ENCODE data around the gene PIK3R5. TPM values are rescaled to one million over a fixed set of nuclear protein-coding genes. Genes with fewer than 3 reads are reported as not detected.

PIK3R5 gene
- polyA plus RNA-seq, 2 of the 4 experiments (the other 2 are of a cell fraction) = 0.01 TPM; not detected in 1

GRCh38 chr17:8846768-8847211 is 118.7 kb downstream of the PIK3R5 start:
- Histone ChIP-seq H3K27ac (no peak overlapping the region), H3K9me3 (no peaks in the 10 kb centered on the region; the same call in 2 of the 3 replicates), H3K4me1 (no peaks in the 10 kb centered on the region), H3K4me2 (no peak overlapping the region), H3K4me3 (no peak overlapping the region)
- CTCF ChIA-PET = interaction anchor here (0.9 to 1.4 kb wide), 2 partner anchors 15 to 20 kb away, joined by 3 to 5 read pairs; no protein-coding TSS in a partner anchor
- no peak for TF ChIP-seq PHF8 (IDR thresholded peaks at IDR 0.05; ENCODE audit: borderline replicate concordance, low read depth)
- peak; percentile 68 for TF ChIP-seq USF2 (IDR thresholded peaks at IDR 0.05)
- no peak for TF ChIP-seq HOXB13 (CRISPR knock-in tag; IDR thresholded peaks at IDR 0.05; ENCODE audit: low read depth)
- TF ChIP-seq, protein P1, sequence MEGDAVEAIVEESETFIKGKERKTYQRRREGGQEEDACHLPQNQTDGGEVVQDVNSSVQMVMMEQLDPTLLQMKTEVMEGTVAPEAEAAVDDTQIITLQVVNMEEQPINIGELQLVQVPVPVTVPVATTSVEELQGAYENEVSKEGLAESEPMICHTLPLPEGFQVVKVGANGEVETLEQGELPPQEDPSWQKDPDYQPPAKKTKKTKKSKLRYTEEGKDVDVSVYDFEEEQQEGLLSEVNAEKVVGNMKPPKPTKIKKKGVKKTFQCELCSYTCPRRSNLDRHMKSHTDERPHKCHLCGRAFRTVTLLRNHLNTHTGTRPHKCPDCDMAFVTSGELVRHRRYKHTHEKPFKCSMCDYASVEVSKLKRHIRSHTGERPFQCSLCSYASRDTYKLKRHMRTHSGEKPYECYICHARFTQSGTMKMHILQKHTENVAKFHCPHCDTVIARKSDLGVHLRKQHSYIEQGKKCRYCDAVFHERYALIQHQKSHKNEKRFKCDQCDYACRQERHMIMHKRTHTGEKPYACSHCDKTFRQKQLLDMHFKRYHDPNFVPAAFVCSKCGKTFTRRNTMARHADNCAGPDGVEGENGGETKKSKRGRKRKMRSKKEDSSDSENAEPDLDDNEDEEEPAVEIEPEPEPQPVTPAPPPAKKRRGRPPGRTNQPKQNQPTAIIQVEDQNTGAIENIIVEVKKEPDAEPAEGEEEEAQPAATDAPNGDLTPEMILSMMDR (IDR thresholded peaks at IDR 0.05) = no peak
- FAIRE-seq = no peak
- POLR2A ChIA-PET = no interaction called here
- peak in 1 of 2 experiments; percentile 64 for DNase-seq (ENCODE audit: low read depth in 1 of 2, low spot score in 1 of 2)
- peak; percentile 76 to 95; a peak in 5 of 6 replicates for ATAC-seq

- ChIA-PET POLR2A (no interaction called here), CTCF (interaction anchor here (0.9 to 4.7 kb wide), 4 partner anchors 10 to 154 kb away, joined by 3 to 30 read pairs (median 7); no protein-coding TSS in a partner anchor)
- peaks cover 3% of the 10 kb centered on the region; the same call in 1 of the 3 replicates for H3K9me3 ChIP-seq
- no peak for DNase-seq (ENCODE audit: low read depth in 1 of 2, low spot score in 1 of 2)
- H3K4me2 ChIP-seq = no peak overlapping the region
- no peak overlapping the region for H3K27ac ChIP-seq
- WGBS (ENCODE audit: missing lambda C conversion rate) = 25% methylated on average over 9 of the region's 9 CpGs
- peak; percentile 54 for FAIRE-seq
- H3K4me3 ChIP-seq = no peak overlapping the region
- TF ChIP-seq ZSCAN20 (CRISPR knock-in tag; IDR thresholded peaks at IDR 0.05) = no peak
- no peak for ATAC-seq
- no peaks in the 10 kb centered on the region for H3K4me1 ChIP-seq
Measured at GRCh38 chr17:8844229-8845218, 121.0 kb downstream of the PIK3R5 start.

DNA sequence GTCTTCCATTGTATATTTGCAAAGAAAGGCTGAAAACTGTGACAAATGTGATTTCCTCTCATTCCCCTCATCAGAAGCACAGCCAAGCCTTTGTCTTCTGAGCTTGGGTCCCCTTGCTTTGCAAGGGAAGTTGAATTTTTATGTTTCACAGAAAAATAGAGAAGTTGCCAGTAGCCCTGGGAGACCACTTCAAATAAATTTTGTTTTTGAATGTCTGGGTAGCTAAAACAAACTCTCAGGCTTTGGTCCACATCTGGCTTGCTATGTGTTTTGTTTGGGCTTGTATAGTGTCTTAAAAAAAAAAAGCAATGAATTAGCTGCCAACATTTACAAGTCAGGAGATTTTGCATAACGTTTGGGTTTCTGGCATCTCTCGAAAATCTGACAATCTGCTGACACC is 122.2 kb downstream of the PIK3R5 start:
- ATAC-seq = no peak
- ChIA-PET POLR2A (interaction anchor here (0.6 kb wide), 1 partner anchor 345 kb away, joined by 10 read pairs; no protein-coding TSS in a partner anchor), CTCF (interaction anchor here (1.1 to 4.7 kb wide), 4 partner anchors 9 to 155 kb away, joined by 3 to 30 read pairs (median 6); no protein-coding TSS in a partner anchor)
- H3K9me3 ChIP-seq = peaks cover 3% of the 10 kb centered on the region; the same call in 1 of the 3 replicates
- no peak overlapping the region for H3K4me2 ChIP-seq
- no peaks in the 10 kb centered on the region for H3K4me1 ChIP-seq
- no peak overlapping the region for H3K27ac ChIP-seq
- no peak for DNase-seq (ENCODE audit: low read depth in 1 of 2, low spot score in 1 of 2)
- WGBS (ENCODE audit: missing lambda C conversion rate) = 7% methylated on average over 2 of the region's 2 CpGs
- no peak overlapping the region for H3K4me3 ChIP-seq
- no peak for FAIRE-seq
- TF ChIP-seq REST (IDR thresholded peaks at IDR 0.05) (no peak), HEYL (CRISPR knock-in tag; IDR thresholded peaks at IDR 0.05) (no peak), EP300 (IDR thresholded peaks at IDR 0.05) (no peak)

GRCh38 chr17:8841844-8842243 is 123.7 kb downstream of the PIK3R5 start:
- Histone ChIP-seq H3K4me1 (no peaks in the 10 kb centered on the region), H3K9me3 (peaks cover 3% of the 10 kb centered on the region; the same call in 1 of the 3 replicates), H3K4me2 (no peak overlapping the region), H3K27ac (no peak overlapping the region), H3K4me3 (no peak overlapping the region)
- no peak for DNase-seq (ENCODE audit: low read depth in 1 of 2, low spot score in 1 of 2)
- no peak for ATAC-seq
- POLR2A ChIA-PET = no interaction called here
- no peak for FAIRE-seq
- CTCF ChIA-PET = interaction anchor here (1.5 to 4.7 kb wide), 2 partner anchors 8 to 18 kb away, joined by 4 to 30 read pairs; no protein-coding TSS in a partner anchor
- WGBS (ENCODE audit: missing lambda C conversion rate) = 39% methylated on average over 4 of the region's 4 CpGs
- TF ChIP-seq SREBF2 (IDR thresholded peaks at IDR 0.05) = no peak
- no peak for TF ChIP-seq ESRRA (IDR thresholded peaks at IDR 0.05; ENCODE audit: borderline replicate concordance, low read length)
- no peak for TF ChIP-seq TFCP2L1 (CRISPR knock-in tag; IDR thresholded peaks at IDR 0.05)
- TF ChIP-seq JUNB (IDR thresholded peaks at IDR 0.05) = no peak
- no peak for TF ChIP-seq HOXB13 (CRISPR knock-in tag; IDR thresholded peaks at IDR 0.05; ENCODE audit: low read depth)
- no peak for TF ChIP-seq CHD4 (IDR thresholded peaks at IDR 0.05; ENCODE audit: borderline replicate concordance)
- TF ChIP-seq MAX (IDR thresholded peaks at IDR 0.05) = no peak
- no peak for TF ChIP-seq REST (IDR thresholded peaks at IDR 0.05)
- TF ChIP-seq POLR2AphosphoS2 (conservative IDR thresholded peaks at IDR 0.05; ENCODE audit: low read length) = no peak
- TF ChIP-seq MAZ (IDR thresholded peaks at IDR 0.05; ENCODE audit: borderline replicate concordance, low read depth, low read length) = no peak

Data from A549 (cell line).